NT2/D1 (cell line): ENCODE measurements around the gene GPHN.

Experiments used
- YY1 ChIP-seq: IDR thresholded peaks from 2 replicates; pipeline ENCODE4 v1.6.1; 2011; ENCODE audit not compliant: insufficient read length, insufficient read depth
- ZNF274 ChIP-seq: IDR thresholded peaks from 2 replicates; pipeline ENCODE4 v1.6.1; 2011; ENCODE audit warnings: mild to moderate bottlenecking, low read depth, low read length

- TF ChIP-seq ZNF274: no peak
- no peak for TF ChIP-seq YY1
These were observed 68.0 kb downstream of the GPHN start for GRCh38 chr14:66575939-66576338.
